Measurements from ENCODE around the gene ZNF112. TPM values are rescaled to one million over a fixed set of nuclear protein-coding genes. Genes with fewer than 3 reads are reported as not detected.
"Not testable (repeated sequence)": the region's sequence is repeated elsewhere in the genome, so short reads cannot be mapped to it uniquely, and the experiment has no call there.

The ZNF112 gene
- total and polyA plus RNA-seq, 4 experiments from 2014 or later, result 0.25 to 0.32 TPM; not detected in 2

GRCh38 chr19:44346556-44346955 is 9.9 kb downstream of the ZNF112 start:
- DNase-seq, result no peak
- ChIA-PET CTCF (ENCODE audit: partially characterized antibody) (no interaction called here), POLR2A (ENCODE audit: partially characterized antibody) (no interaction called here)
- no peaks in the 10 kb centered on the region for H3K9me3 ChIP-seq (ENCODE audit: control insufficient read depth in 1 of 2, low read length in 2 of 2)
- Mint-ChIP-seq H3K9me3 (peaks cover 0 to 74% (median 43%) of the 10 kb centered on the region in 8 donors), H3K27me3 (peaks cover 0 to 2% of the 10 kb centered on the region in 2 donors), H3K4me3 (no peak overlapping the region), H3K4me1 (no peaks in the 10 kb centered on the region), H3K36me3 (peaks cover 4 to 5% of the 10 kb centered on the region in 2 donors), H3K27ac (no peak overlapping the region)
- H3K4me1 ChIP-seq (ENCODE audit: insufficient read depth, low read length), result no peaks in the 10 kb centered on the region
- no peak overlapping the region for H3K4me3 ChIP-seq (ENCODE audit: low read length in 2 of 2)
- H3K36me3 ChIP-seq (ENCODE audit: insufficient read depth, low read length), result no peaks in the 10 kb centered on the region
- intact Hi-C loops (cut with micrococcal nuclease), result no loop called here
- H3K27ac ChIP-seq (ENCODE audit: low read depth, low read length), result no peak overlapping the region
- H3K27me3 ChIP-seq (ENCODE audit: insufficient read depth, low read length), result no peaks in the 10 kb centered on the region

- H3K36me3 ChIP-seq (ENCODE audit: insufficient read depth, low read length), result no peaks in the 10 kb centered on the region
- intact Hi-C loops (cut with micrococcal nuclease), result no loop called here
- Mint-ChIP-seq H3K9me3 (peaks cover under 1 to 76% (median 42%) of the 10 kb centered on the region in 8 donors), H3K36me3 (peaks cover 3 to 6% of the 10 kb centered on the region in 2 donors), H3K27me3 (peaks cover 0 to 1% of the 10 kb centered on the region in 2 donors), H3K4me1 (no peaks in the 10 kb centered on the region), H3K4me3 (no peak overlapping the region), H3K27ac (no peak overlapping the region)
- CTCF ChIA-PET (ENCODE audit: partially characterized antibody), result no interaction called here
- DNase-seq, result no peak
- no peak overlapping the region for H3K27ac ChIP-seq (ENCODE audit: low read depth, low read length)
- POLR2A ChIA-PET (ENCODE audit: partially characterized antibody), result no interaction called here
- H3K4me3 ChIP-seq (ENCODE audit: low read length in 2 of 2), result no peak overlapping the region
- H3K9me3 ChIP-seq (ENCODE audit: control insufficient read depth in 1 of 2, low read length in 2 of 2), result no peaks in the 10 kb centered on the region
- H3K27me3 ChIP-seq (ENCODE audit: insufficient read depth, low read length), result no peaks in the 10 kb centered on the region
- H3K4me1 ChIP-seq (ENCODE audit: insufficient read depth, low read length), result no peaks in the 10 kb centered on the region
These were observed 10.5 kb downstream of the ZNF112 start for GRCh38 chr19:44345959-44346358.

GRCh38 chr19:44344255-44344654 is 12.2 kb downstream of the ZNF112 start:
- Histone ChIP-seq H3K36me3 (ENCODE audit: insufficient read depth, low read length) (no peaks in the 10 kb centered on the region), H3K27ac (ENCODE audit: low read depth, low read length) (no peak overlapping the region), H3K27me3 (ENCODE audit: insufficient read depth, low read length) (no peaks in the 10 kb centered on the region), H3K4me3 (ENCODE audit: low read length in 2 of 2) (no peak overlapping the region), H3K9me3 (ENCODE audit: control insufficient read depth in 1 of 2, low read length in 2 of 2) (no peaks in the 10 kb centered on the region), H3K4me1 (ENCODE audit: insufficient read depth, low read length) (no peaks in the 10 kb centered on the region)
- Mint-ChIP-seq H3K36me3 (peaks cover 3 to 4% of the 10 kb centered on the region in 2 donors), H3K9me3 (peaks cover 3 to 75% (median 34%) of the 10 kb centered on the region in 8 donors), H3K4me3 (no peak overlapping the region), H3K27me3 (peaks cover 0 to 1% of the 10 kb centered on the region in 2 donors), H3K4me1 (no peaks in the 10 kb centered on the region), H3K27ac (no peak overlapping the region)
- POLR2A ChIA-PET (ENCODE audit: partially characterized antibody), result no interaction called here
- intact Hi-C loops (cut with micrococcal nuclease), result no loop called here
- no peak for DNase-seq
- CTCF ChIA-PET (ENCODE audit: partially characterized antibody), result no interaction called here

- H3K27me3 ChIP-seq (ENCODE audit: insufficient read depth, low read length), result no peaks in the 10 kb centered on the region
- H3K9me3 ChIP-seq (ENCODE audit: control insufficient read depth in 1 of 2, low read length in 2 of 2), result no peaks in the 10 kb centered on the region
- CTCF ChIA-PET (ENCODE audit: partially characterized antibody), result no interaction called here
- Mint-ChIP-seq H3K4me1 (no peaks in the 10 kb centered on the region), H3K4me3 (no peak overlapping the region), H3K9me3 (peaks cover 3 to 71% (median 32%) of the 10 kb centered on the region in 8 donors), H3K27me3 (no peaks in the 10 kb centered on the region), H3K27ac (no peak overlapping the region), H3K36me3 (peaks cover 5 to 12% of the 10 kb centered on the region in 2 donors)
- POLR2A ChIA-PET (ENCODE audit: partially characterized antibody), result no interaction called here
- DNase-seq, result no peak
- H3K4me1 ChIP-seq (ENCODE audit: insufficient read depth, low read length), result no peaks in the 10 kb centered on the region
- intact Hi-C loops (cut with micrococcal nuclease), result no loop called here
- H3K4me3 ChIP-seq (ENCODE audit: low read length in 2 of 2), result no peak overlapping the region
- no peak overlapping the region for H3K27ac ChIP-seq (ENCODE audit: low read depth, low read length)
- H3K36me3 ChIP-seq (ENCODE audit: insufficient read depth, low read length), result no peaks in the 10 kb centered on the region
These were observed 14.7 kb downstream of the ZNF112 start for GRCh38 chr19:44341794-44342193.

GRCh38 chr19:44334639-44335038 is 21.8 kb downstream of the ZNF112 start:
- peaks cover 16 to 48% of the 10 kb centered on the region in 2 donors for H3K36me3 Mint-ChIP-seq
- H3K9me3 ChIP-seq (ENCODE audit: control insufficient read depth in 1 of 2, low read length in 2 of 2), result peaks cover 0 to 35% of the 10 kb centered on the region in 2 donors
- H3K27ac Mint-ChIP-seq; CTCF ChIA-PET (ENCODE audit: partially characterized antibody); H3K27me3 ChIP-seq (ENCODE audit: insufficient read depth, low read length); H3K4me3 ChIP-seq (ENCODE audit: low read length in 2 of 2); H3K27ac ChIP-seq (ENCODE audit: low read depth, low read length); intact Hi-C loops (cut with micrococcal nuclease); DNase-seq; POLR2A ChIA-PET (ENCODE audit: partially characterized antibody); H3K4me1 ChIP-seq (ENCODE audit: insufficient read depth, low read length); H3K4me3 Mint-ChIP-seq; H3K36me3 ChIP-seq (ENCODE audit: insufficient read depth, low read length); H3K27me3 Mint-ChIP-seq; H3K4me1 Mint-ChIP-seq: not testable (repeated sequence)
- H3K9me3 Mint-ChIP-seq, result peaks cover 8 to 84% (median 63%) of the 10 kb centered on the region in 8 donors

- Histone ChIP-seq H3K4me3 (ENCODE audit: low read length in 2 of 2) (no peak overlapping the region), H3K4me1 (ENCODE audit: insufficient read depth, low read length) (no peaks in the 10 kb centered on the region), H3K27ac (ENCODE audit: low read depth, low read length) (no peak overlapping the region), H3K9me3 (ENCODE audit: control insufficient read depth in 1 of 2, low read length in 2 of 2) (peaks cover 0 to 35% of the 10 kb centered on the region in 2 donors), H3K27me3 (ENCODE audit: insufficient read depth, low read length) (no peaks in the 10 kb centered on the region), H3K36me3 (ENCODE audit: insufficient read depth, low read length) (no peaks in the 10 kb centered on the region)
- ChIA-PET POLR2A (ENCODE audit: partially characterized antibody) (no interaction called here), CTCF (ENCODE audit: partially characterized antibody) (no interaction called here)
- Mint-ChIP-seq H3K27ac (no peak overlapping the region), H3K9me3 (peaks cover 11 to 84% (median 70%) of the 10 kb centered on the region in 8 donors), H3K36me3 (peaks cover 20 to 48% of the 10 kb centered on the region in 2 donors), H3K4me1 (no peaks in the 10 kb centered on the region), H3K4me3 (no peak overlapping the region), H3K27me3 (peaks cover 2 to 4% of the 10 kb centered on the region in 2 donors)
- DNase-seq, result no peak
- intact Hi-C loops (cut with micrococcal nuclease), result no loop called here
These were observed 24.3 kb downstream of the ZNF112 start for GRCh38 chr19:44332145-44332544.

GRCh38 chr19:44315883-44316282 is 40.6 kb downstream of the ZNF112 start:
- Histone ChIP-seq H3K9me3 (ENCODE audit: control insufficient read depth in 1 of 2, low read length in 2 of 2) (no peaks in the 10 kb centered on the region), H3K4me1 (ENCODE audit: insufficient read depth, low read length) (no peaks in the 10 kb centered on the region), H3K27me3 (ENCODE audit: insufficient read depth, low read length) (no peaks in the 10 kb centered on the region), H3K27ac (ENCODE audit: low read depth, low read length) (no peak overlapping the region), H3K36me3 (ENCODE audit: insufficient read depth, low read length) (no peaks in the 10 kb centered on the region), H3K4me3 (ENCODE audit: low read length in 2 of 2) (no peak overlapping the region)
- DNase-seq, result no peak
- H3K27ac Mint-ChIP-seq, result no peak overlapping the region
- ChIA-PET POLR2A (ENCODE audit: partially characterized antibody) (no interaction called here), CTCF (ENCODE audit: partially characterized antibody) (no interaction called here)
- H3K9me3 Mint-ChIP-seq, result peaks cover 2 to 63% (median 51%) of the 10 kb centered on the region in 8 donors
- H3K4me1 Mint-ChIP-seq, result no peaks in the 10 kb centered on the region
- intact Hi-C loops (cut with micrococcal nuclease), result no loop called here
- no peak overlapping the region for H3K4me3 Mint-ChIP-seq
- peaks cover 6 to 10% of the 10 kb centered on the region in 2 donors for H3K27me3 Mint-ChIP-seq
- peaks cover 3 to 4% of the 10 kb centered on the region in 2 donors for H3K36me3 Mint-ChIP-seq

GRCh38 chr19:44313231-44313630 is 43.2 kb downstream of the ZNF112 start:
- Histone ChIP-seq H3K36me3 (ENCODE audit: insufficient read depth, low read length) (no peaks in the 10 kb centered on the region), H3K9me3 (ENCODE audit: control insufficient read depth in 1 of 2, low read length in 2 of 2) (no peaks in the 10 kb centered on the region), H3K27ac (ENCODE audit: low read depth, low read length) (no peak overlapping the region), H3K4me3 (ENCODE audit: low read length in 2 of 2) (no peak overlapping the region), H3K4me1 (ENCODE audit: insufficient read depth, low read length) (no peaks in the 10 kb centered on the region), H3K27me3 (ENCODE audit: insufficient read depth, low read length) (no peaks in the 10 kb centered on the region)
- Mint-ChIP-seq H3K27me3 (peaks cover 10 to 12% of the 10 kb centered on the region in 2 donors), H3K4me1 (no peaks in the 10 kb centered on the region), H3K9me3 (peaks cover 2 to 49% (median 45%) of the 10 kb centered on the region in 8 donors), H3K36me3 (peaks cover 0 to 4% of the 10 kb centered on the region in 2 donors), H3K27ac (no peak overlapping the region), H3K4me3 (no peak overlapping the region)
- intact Hi-C loops (cut with micrococcal nuclease), result no loop called here
- no peak for DNase-seq
- ChIA-PET CTCF (ENCODE audit: partially characterized antibody) (no interaction called here), POLR2A (ENCODE audit: partially characterized antibody) (no interaction called here)
